Neural progenitor cell (in vitro differentiated cells): ENCODE data around the gene GOSR2.

ENCODE experiments used
- EZH2 ChIP-seq: fragments of 200-600 bp; sonication (generic); IDR thresholded peaks from 2 replicates; pipeline ENCODE4 v1.6.1; 2017; ENCODE audit warnings: antibody characterized with exemption, mild to moderate bottlenecking, moderate library complexity
- EZH2phosphoT487 ChIP-seq: fragments of 200-600 bp; sonication (generic); IDR thresholded peaks from 2 replicates; pipeline ENCODE4 v1.6.1; 2017; ENCODE audit warnings: antibody characterized with exemption
- TF ChIP-seq, protein P1 (sequence below): fragments of 200-600 bp; sonication (generic); IDR thresholded peaks from 2 replicates; pipeline ENCODE4 v1.5.1; 2017; ENCODE audit warnings: antibody characterized with exemption, mild to moderate bottlenecking

DNA sequence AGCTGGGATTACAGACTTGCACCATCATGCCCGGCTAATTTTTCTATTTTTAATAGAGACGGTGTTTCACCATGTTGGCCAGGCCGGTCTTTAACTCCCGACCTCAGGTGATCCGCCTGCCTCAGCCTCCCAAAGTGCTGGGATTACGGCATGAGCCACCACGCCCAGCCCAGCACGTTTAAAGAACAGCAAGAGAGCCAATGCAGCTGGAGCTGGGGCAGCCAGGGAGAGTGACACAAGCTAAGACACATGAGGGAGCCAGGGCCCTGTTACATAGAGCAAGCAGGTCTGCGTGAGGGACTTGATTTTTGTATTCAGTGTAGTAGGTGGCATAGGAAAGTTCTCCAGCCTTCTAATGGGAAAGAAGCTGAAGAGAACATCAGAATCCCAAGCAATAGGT lies 21.7 kb upstream of the GOSR2 start:
- TF ChIP-seq, protein P1, sequence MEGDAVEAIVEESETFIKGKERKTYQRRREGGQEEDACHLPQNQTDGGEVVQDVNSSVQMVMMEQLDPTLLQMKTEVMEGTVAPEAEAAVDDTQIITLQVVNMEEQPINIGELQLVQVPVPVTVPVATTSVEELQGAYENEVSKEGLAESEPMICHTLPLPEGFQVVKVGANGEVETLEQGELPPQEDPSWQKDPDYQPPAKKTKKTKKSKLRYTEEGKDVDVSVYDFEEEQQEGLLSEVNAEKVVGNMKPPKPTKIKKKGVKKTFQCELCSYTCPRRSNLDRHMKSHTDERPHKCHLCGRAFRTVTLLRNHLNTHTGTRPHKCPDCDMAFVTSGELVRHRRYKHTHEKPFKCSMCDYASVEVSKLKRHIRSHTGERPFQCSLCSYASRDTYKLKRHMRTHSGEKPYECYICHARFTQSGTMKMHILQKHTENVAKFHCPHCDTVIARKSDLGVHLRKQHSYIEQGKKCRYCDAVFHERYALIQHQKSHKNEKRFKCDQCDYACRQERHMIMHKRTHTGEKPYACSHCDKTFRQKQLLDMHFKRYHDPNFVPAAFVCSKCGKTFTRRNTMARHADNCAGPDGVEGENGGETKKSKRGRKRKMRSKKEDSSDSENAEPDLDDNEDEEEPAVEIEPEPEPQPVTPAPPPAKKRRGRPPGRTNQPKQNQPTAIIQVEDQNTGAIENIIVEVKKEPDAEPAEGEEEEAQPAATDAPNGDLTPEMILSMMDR: no peak
- TF ChIP-seq EZH2 (no peak), EZH2phosphoT487 (no peak)
